ENCODE results near the gene NEAT1. TPM values are rescaled to one million over a fixed set of nuclear protein-coding genes. Genes with fewer than 3 reads are reported as not detected.
A peak's percentile ranks its signal among the peaks of the same experiment; 100 is the strongest.

Gene NEAT1
- total and polyA plus RNA-seq, 9 of the 15 experiments (the other 6 are each of a cell fraction or from before 2014, with no cell fraction given) = 20.1 to 389 (median 62.8) TPM

DNA sequence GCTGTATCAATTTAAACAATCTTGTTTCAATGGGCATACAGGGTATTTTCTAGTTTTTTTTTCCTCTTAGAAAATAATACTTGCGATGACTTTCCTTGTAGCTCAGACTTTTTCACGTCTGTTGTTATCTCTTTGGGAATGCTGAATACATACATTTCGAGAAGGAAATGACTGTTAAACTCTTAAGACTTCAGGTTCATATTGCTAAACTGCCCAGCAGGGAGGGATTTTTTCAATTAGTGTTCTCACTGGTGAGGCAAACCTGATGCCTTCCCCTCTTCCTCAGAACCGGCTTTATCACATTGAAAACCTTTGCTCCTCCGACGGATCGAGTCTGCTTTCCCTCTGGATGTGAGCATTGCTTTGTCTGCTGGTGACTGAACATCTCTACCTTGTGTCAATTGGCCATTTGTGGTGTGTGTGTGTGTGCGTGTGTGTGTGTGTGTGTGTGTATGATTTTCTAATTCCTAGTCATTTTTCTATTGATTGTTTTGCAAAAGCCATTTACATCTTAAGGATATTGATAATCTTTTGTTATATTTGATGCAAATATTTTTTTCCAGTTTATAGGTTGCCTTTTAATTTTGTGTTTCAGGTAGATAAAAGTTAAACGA is 6.6 kb downstream of the NEAT1 start (continued):
- TF ChIP-seq, protein P1, sequence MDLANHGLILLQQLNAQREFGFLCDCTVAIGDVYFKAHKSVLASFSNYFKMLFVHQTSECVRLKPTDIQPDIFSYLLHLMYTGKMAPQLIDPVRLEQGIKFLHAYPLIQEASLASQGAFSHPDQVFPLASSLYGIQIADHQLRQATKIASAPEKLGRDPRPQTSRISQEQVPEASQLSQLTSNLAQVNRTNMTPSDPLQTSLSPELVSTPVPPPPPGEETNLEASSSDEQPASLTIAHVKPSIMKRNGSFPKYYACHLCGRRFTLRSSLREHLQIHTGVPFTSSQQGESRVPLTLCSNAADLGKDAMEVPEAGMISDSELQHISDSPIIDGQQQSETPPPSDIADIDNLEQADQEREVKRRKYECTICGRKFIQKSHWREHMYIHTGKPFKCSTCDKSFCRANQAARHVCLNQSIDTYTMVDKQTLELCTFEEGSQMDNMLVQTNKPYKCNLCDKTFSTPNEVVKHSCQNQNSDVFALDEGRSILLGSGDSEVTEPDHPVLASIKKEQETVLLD (IDR thresholded peaks at IDR 0.05) = no peak
- TF ChIP-seq YBX1 (IDR thresholded peaks at IDR 0.05) (no peak), RFX7 (CRISPR knock-in tag; IDR thresholded peaks at IDR 0.05) (no peak), CBX3 (IDR thresholded peaks at IDR 0.05; ENCODE audit: borderline replicate concordance in 1 of 2, low read length in 2 of 2) (no peak), NBN (IDR thresholded peaks at IDR 0.05; ENCODE audit: low read depth) (peak; percentile 84), SREBF1 (IDR thresholded peaks at IDR 0.05; ENCODE audit: borderline replicate concordance, low read depth, low read length) (no peak), RAD51 (IDR thresholded peaks at IDR 0.05; ENCODE audit: borderline replicate concordance, low read depth) (0 out of 2 replicates have a peak, but pooled peaks have one; percentile 18), ILF3 (IDR thresholded peaks at IDR 0.05; ENCODE audit: borderline replicate concordance) (peak; percentile 24; the same call in 1 of the 2 replicates), ARNT (IDR thresholded peaks at IDR 0.05) (peak; percentile 67 to 87; a peak in 3 of 4 replicates), KHSRP (IDR thresholded peaks at IDR 0.05) (peak; percentile 44; the same call in 1 of the 2 replicates), SNRNP70 (optimal IDR thresholded peaks at IDR 0.05; ENCODE audit: low read depth, low read length) (no peak), KDM5B (IDR thresholded peaks at IDR 0.05; ENCODE audit: insufficient replicate concordance, low read depth, low read length) (peak; percentile 32)
- TF ChIP-seq, protein P2, sequence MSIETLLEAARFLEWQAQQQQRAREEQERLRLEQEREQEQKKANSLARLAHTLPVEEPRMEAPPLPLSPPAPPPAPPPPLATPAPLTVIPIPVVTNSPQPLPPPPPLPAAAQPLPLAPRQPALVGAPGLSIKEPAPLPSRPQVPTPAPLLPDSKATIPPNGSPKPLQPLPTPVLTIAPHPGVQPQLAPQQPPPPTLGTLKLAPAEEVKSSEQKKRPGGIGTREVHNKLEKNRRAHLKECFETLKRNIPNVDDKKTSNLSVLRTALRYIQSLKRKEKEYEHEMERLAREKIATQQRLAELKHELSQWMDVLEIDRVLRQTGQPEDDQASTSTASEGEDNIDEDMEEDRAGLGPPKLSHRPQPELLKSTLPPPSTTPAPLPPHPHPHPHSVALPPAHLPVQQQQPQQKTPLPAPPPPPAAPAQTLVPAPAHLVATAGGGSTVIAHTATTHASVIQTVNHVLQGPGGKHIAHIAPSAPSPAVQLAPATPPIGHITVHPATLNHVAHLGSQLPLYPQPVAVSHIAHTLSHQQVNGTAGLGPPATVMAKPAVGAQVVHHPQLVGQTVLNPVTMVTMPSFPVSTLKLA (conservative IDR thresholded peaks at IDR 0.05) = peak in 1 of 2 experiments; percentile 32; a peak in 3 of 4 replicates
- TF ChIP-seq, protein P3, sequence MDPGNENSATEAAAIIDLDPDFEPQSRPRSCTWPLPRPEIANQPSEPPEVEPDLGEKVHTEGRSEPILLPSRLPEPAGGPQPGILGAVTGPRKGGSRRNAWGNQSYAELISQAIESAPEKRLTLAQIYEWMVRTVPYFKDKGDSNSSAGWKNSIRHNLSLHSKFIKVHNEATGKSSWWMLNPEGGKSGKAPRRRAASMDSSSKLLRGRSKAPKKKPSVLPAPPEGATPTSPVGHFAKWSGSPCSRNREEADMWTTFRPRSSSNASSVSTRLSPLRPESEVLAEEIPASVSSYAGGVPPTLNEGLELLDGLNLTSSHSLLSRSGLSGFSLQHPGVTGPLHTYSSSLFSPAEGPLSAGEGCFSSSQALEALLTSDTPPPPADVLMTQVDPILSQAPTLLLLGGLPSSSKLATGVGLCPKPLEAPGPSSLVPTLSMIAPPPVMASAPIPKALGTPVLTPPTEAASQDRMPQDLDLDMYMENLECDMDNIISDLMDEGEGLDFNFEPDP (CRISPR knock-in tag; IDR thresholded peaks at IDR 0.05) = no peak
- TF ChIP-seq, protein P4, sequence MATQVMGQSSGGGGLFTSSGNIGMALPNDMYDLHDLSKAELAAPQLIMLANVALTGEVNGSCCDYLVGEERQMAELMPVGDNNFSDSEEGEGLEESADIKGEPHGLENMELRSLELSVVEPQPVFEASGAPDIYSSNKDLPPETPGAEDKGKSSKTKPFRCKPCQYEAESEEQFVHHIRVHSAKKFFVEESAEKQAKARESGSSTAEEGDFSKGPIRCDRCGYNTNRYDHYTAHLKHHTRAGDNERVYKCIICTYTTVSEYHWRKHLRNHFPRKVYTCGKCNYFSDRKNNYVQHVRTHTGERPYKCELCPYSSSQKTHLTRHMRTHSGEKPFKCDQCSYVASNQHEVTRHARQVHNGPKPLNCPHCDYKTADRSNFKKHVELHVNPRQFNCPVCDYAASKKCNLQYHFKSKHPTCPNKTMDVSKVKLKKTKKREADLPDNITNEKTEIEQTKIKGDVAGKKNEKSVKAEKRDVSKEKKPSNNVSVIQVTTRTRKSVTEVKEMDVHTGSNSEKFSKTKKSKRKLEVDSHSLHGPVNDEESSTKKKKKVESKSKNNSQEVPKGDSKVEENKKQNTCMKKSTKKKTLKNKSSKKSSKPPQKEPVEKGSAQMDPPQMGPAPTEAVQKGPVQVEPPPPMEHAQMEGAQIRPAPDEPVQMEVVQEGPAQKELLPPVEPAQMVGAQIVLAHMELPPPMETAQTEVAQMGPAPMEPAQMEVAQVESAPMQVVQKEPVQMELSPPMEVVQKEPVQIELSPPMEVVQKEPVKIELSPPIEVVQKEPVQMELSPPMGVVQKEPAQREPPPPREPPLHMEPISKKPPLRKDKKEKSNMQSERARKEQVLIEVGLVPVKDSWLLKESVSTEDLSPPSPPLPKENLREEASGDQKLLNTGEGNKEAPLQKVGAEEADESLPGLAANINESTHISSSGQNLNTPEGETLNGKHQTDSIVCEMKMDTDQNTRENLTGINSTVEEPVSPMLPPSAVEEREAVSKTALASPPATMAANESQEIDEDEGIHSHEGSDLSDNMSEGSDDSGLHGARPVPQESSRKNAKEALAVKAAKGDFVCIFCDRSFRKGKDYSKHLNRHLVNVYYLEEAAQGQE (IDR thresholded peaks at IDR 0.05; ENCODE audit: borderline replicate concordance) = peak; percentile 9; the same call in 1 of the 2 replicates
- TF ChIP-seq, protein P4 (CRISPR knock-in tag; IDR thresholded peaks at IDR 0.05; ENCODE audit: low read depth) = no peak

Data from K562 (cell line).